ENCODE data around the gene SPIRE1.

SPIRE1 gene

DNA sequence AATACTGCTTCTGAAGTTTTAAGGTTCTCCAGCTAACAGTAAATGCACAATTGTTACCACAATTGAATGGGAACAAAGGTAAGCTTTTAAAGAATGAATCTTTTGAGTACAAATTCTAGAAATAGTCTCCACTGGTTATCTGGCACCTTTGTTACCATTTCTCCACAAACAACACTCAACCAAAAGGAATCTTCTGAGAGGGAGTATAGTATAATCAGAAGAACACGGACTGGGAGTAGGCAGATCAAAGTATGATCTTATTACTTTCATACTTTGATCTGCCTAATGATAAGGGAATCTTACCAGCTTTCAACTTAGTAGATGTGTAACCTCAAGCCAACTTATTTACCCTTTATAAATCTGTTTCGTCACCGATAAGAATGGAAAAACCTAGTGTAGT lies 43.3 kb upstream of the SPIRE1 start:
- TF ChIP-seq RAD21 (IDR thresholded peaks at IDR 0.05; ENCODE audit: low read depth) (no peak), EGR1 (IDR thresholded peaks at IDR 0.05) (no peak), FOXM1 (IDR thresholded peaks at IDR 0.05; ENCODE audit: borderline replicate concordance, low read depth) (no peak), CREB1 (IDR thresholded peaks at IDR 0.05; ENCODE audit: low read depth) (no peak), EP300 (IDR thresholded peaks at IDR 0.05; ENCODE audit: borderline replicate concordance) (no peak), MAX (IDR thresholded peaks at IDR 0.05) (no peak)

DNA sequence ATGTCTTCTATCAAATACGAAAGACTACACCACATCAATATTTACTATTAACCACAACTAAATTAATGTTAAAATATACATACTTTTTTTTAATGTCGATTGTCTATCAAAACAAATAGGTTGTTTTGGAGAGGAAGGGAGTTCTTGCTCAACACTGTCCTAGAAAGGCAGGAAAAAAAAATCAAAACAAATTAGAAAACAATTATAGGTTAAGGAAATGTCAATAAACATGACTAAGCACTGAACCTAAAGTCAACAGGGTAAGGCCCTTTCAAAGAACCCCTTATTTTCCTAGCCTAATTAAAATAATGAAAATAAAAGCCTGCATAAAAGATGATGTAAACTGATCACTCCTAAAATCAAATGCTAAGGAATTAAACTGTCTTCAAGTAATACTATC lies 41.8 kb upstream of the SPIRE1 start:
- TF ChIP-seq EGR1 (IDR thresholded peaks at IDR 0.05) = no peak

DNA sequence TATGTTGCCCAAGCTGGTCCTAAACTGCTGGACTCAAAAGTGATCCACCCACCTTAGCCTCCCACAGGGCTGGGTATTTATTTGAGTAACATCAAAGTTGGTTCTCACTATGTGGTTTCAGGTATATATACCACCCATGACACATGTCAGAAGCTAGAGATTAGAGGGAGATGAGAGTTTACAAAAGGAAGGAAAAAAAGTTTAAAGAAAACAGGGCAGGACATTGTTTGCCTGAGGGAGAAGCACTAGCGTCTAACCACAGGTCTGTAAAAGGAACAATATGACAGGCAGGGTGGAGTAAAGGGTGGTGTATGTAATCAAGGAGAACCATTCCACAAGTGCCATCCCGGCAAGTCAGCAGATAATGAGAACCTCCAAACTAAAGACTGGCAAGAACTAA lies 36.1 kb upstream of the SPIRE1 start:
- TF ChIP-seq RAD21 (IDR thresholded peaks at IDR 0.05; ENCODE audit: low read depth) (no peak), CEBPB (IDR thresholded peaks at IDR 0.05) (no peak), TAF1 (IDR thresholded peaks at IDR 0.05; ENCODE audit: low read depth) (no peak), NFIC (IDR thresholded peaks at IDR 0.05) (no peak), EP300 (IDR thresholded peaks at IDR 0.05; ENCODE audit: borderline replicate concordance) (no peak), FOXM1 (IDR thresholded peaks at IDR 0.05; ENCODE audit: borderline replicate concordance, low read depth) (no peak), MAX (IDR thresholded peaks at IDR 0.05) (no peak), TEAD4 (IDR thresholded peaks at IDR 0.05) (no peak), ZBTB7A (IDR thresholded peaks at IDR 0.05; ENCODE audit: low read depth) (no peak), TCF12 (IDR thresholded peaks at IDR 0.05; ENCODE audit: low read depth) (no peak)

- TF ChIP-seq USF1 (IDR thresholded peaks at IDR 0.05) (no peak), RAD21 (IDR thresholded peaks at IDR 0.05; ENCODE audit: low read depth) (no peak), YY1 (IDR thresholded peaks at IDR 0.05; ENCODE audit: low read depth) (no peak), TAF1 (IDR thresholded peaks at IDR 0.05; ENCODE audit: low read depth) (no peak), CREB1 (IDR thresholded peaks at IDR 0.05; ENCODE audit: low read depth) (no peak), MAX (IDR thresholded peaks at IDR 0.05) (no peak), FOXM1 (IDR thresholded peaks at IDR 0.05; ENCODE audit: borderline replicate concordance, low read depth) (no peak)
These were observed 34.3 kb upstream of the SPIRE1 start for GRCh38 chr18:12692206-12692605.

DNA sequence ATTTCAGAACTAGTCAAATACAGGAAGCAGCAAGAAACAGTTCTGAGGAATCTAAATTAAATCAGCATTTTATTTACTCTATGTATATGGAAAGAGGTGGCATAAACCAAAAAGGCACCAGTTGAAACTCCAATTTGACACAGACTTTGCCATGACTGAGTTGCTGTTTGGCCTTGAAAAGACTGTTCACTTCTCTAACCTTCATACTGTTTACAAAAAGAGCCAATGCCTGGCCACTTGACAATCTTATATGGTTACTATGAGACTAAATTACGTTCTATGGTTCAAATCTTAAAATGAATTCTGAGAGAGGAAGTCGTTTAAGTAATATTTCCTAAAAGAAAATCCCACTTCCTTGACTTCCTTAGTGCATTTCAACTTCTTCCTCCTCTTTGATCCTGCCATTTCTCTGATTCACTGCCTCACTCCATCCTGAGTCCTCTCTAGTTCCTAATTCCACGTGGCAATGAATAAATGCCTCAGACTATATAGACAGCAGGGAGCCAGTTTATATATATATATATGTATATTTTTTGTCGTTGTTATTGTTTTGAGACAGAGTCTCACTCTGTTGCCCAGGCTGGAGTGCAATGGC lies 31.4 kb upstream of the SPIRE1 start:
- TF ChIP-seq USF1 (IDR thresholded peaks at IDR 0.05) = no peak
- TF ChIP-seq TAF1 (IDR thresholded peaks at IDR 0.05; ENCODE audit: low read depth) = no peak
- TF ChIP-seq NFIC (IDR thresholded peaks at IDR 0.05) = no peak
- TF ChIP-seq CREB1 (IDR thresholded peaks at IDR 0.05; ENCODE audit: low read depth) = no peak
- TF ChIP-seq YY1 (IDR thresholded peaks at IDR 0.05; ENCODE audit: low read depth) = no peak
- no peak for TF ChIP-seq MAX (IDR thresholded peaks at IDR 0.05)
- no peak for TF ChIP-seq FOXM1 (IDR thresholded peaks at IDR 0.05; ENCODE audit: borderline replicate concordance, low read depth)
- no peak for TF ChIP-seq TEAD4 (IDR thresholded peaks at IDR 0.05)
- TF ChIP-seq TCF12 (IDR thresholded peaks at IDR 0.05; ENCODE audit: low read depth) = no peak
- TF ChIP-seq ZBTB7A (IDR thresholded peaks at IDR 0.05; ENCODE audit: low read depth) = no peak
- TF ChIP-seq RAD21 (IDR thresholded peaks at IDR 0.05; ENCODE audit: low read depth) = no peak
- TF ChIP-seq, protein P1, sequence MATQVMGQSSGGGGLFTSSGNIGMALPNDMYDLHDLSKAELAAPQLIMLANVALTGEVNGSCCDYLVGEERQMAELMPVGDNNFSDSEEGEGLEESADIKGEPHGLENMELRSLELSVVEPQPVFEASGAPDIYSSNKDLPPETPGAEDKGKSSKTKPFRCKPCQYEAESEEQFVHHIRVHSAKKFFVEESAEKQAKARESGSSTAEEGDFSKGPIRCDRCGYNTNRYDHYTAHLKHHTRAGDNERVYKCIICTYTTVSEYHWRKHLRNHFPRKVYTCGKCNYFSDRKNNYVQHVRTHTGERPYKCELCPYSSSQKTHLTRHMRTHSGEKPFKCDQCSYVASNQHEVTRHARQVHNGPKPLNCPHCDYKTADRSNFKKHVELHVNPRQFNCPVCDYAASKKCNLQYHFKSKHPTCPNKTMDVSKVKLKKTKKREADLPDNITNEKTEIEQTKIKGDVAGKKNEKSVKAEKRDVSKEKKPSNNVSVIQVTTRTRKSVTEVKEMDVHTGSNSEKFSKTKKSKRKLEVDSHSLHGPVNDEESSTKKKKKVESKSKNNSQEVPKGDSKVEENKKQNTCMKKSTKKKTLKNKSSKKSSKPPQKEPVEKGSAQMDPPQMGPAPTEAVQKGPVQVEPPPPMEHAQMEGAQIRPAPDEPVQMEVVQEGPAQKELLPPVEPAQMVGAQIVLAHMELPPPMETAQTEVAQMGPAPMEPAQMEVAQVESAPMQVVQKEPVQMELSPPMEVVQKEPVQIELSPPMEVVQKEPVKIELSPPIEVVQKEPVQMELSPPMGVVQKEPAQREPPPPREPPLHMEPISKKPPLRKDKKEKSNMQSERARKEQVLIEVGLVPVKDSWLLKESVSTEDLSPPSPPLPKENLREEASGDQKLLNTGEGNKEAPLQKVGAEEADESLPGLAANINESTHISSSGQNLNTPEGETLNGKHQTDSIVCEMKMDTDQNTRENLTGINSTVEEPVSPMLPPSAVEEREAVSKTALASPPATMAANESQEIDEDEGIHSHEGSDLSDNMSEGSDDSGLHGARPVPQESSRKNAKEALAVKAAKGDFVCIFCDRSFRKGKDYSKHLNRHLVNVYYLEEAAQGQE (IDR thresholded peaks at IDR 0.05; ENCODE audit: low read depth) = no peak
- TF ChIP-seq EGR1 (IDR thresholded peaks at IDR 0.05) = no peak
- no peak for TF ChIP-seq EP300 (IDR thresholded peaks at IDR 0.05; ENCODE audit: borderline replicate concordance)
- TF ChIP-seq CEBPB (IDR thresholded peaks at IDR 0.05) = no peak

GRCh38 chr18:12686100-12686499 lies 28.2 kb upstream of the SPIRE1 start:
- TF ChIP-seq, protein P1 (IDR thresholded peaks at IDR 0.05; ENCODE audit: low read depth) = no peak
- no peak for TF ChIP-seq YY1 (IDR thresholded peaks at IDR 0.05; ENCODE audit: low read depth)
- TF ChIP-seq TAF1 (IDR thresholded peaks at IDR 0.05; ENCODE audit: low read depth) = no peak
- peak; percentile 8; the same call in 1 of the 2 replicates for TF ChIP-seq RAD21 (IDR thresholded peaks at IDR 0.05; ENCODE audit: low read depth)

Measured in Ishikawa (cell line).